H1 (cell line): ENCODE results near the gene WIPF1. TPM values are rescaled to one million over a fixed set of nuclear protein-coding genes. Genes with fewer than 3 reads are reported as not detected.

ENCODE experiments used
- CTCF ChIA-PET: fragments of 300-600 bp; sonication (Branson Sonifier 250); formaldehyde crosslinking; loops from one replicate; lab custom pipeline; 2021; ENCODE audit not compliant: partially characterized antibody; lab: Charles Lee
- POLR2A ChIA-PET: fragments of 300-600 bp; sonication (Branson Sonifier 250); formaldehyde crosslinking; loops from one replicate; lab custom pipeline; 2021; ENCODE audit warnings: inconsistent platforms; ENCODE audit not compliant: partially characterized antibody; lab: Charles Lee
- DNase-seq, 2 experiments: peaks; one replicate each; pipeline versions ENCODE4 v3.0.0 to v3.0.0-alpha.2; 2010 to 2022; ENCODE audit warnings: low spot score in 2 of 2, low read depth in 1 of 2, mixed read lengths in 1 of 2
- FAIRE-seq: peaks from 2 replicates; lab custom pipeline; 2011; peaks lifted over from hg19 to GRCh38; lab: Jason Lieb, UNC
- H2AFZ ChIP-seq: 2 replicates; pipeline ENCODE4 v1.8.1; 2012; ENCODE audit warnings: low read length, inconsistent platforms
- H2AK5ac ChIP-seq: 2 replicates; pipeline ENCODE4 v1.6.1; 2013; ENCODE audit warnings: low read depth, low read length
- H2BK120ac ChIP-seq: replicated peaks from 2 replicates; pipeline ENCODE3; 2013; ENCODE audit warnings: low read depth, low read length, inconsistent platforms
- H2BK12ac ChIP-seq: 2 replicates; pipeline ENCODE4 v1.6.1; 2013; ENCODE audit warnings: low read depth, low read length
- H2BK15ac ChIP-seq: 2 replicates; pipeline ENCODE4 v1.6.1; 2013; ENCODE audit warnings: low read length
- H2BK20ac ChIP-seq: 2 replicates; pipeline ENCODE4 v1.6.1; 2013; ENCODE audit warnings: low read length
- H2BK5ac ChIP-seq: 2 replicates; pipeline ENCODE4 v1.6.1; 2013; ENCODE audit warnings: low read depth, low read length
- H3K14ac ChIP-seq: 2 replicates; pipeline ENCODE4 v1.6.1; 2013; ENCODE audit warnings: inconsistent platforms; ENCODE audit not compliant: insufficient read length
- H3K18ac ChIP-seq: 2 replicates; pipeline ENCODE4 v1.6.1; 2013; ENCODE audit warnings: low read length; ENCODE audit errors: extremely low read depth
- H3K23ac ChIP-seq: 2 replicates; pipeline ENCODE4 v1.6.1; 2013; ENCODE audit warnings: inconsistent platforms; ENCODE audit not compliant: insufficient read length
- H3K23me2 ChIP-seq: 2 replicates; pipeline ENCODE4 v1.6.1; 2013; ENCODE audit warnings: low read depth, low read length
- H3K27ac ChIP-seq: 2 replicates; pipeline ENCODE4 v1.6.1; 2011; ENCODE audit warnings: low read depth, low read length, inconsistent platforms
- H3K27me3 ChIP-seq, 4 experiments: replicated peaks in 1 of 4; 1 replicate in 1 of 4; 2 replicates in 3 of 4; pipeline versions ENCODE4 v1.6.1 to v1.8.1; 2011 to 2013; ENCODE audit warnings: low read length in 3 of 4, mild to moderate bottlenecking in 3 of 4, inconsistent platforms in 2 of 4, mixed read lengths in 2 of 4, moderate library complexity in 1 of 4; ENCODE audit not compliant: control insufficient read depth in 3 of 4, insufficient read depth in 3 of 4; ENCODE audit errors: extremely low read depth in 1 of 4
- H3K36me3 ChIP-seq, 4 experiments: 2 replicates each; pipeline versions ENCODE4 v1.6.1 to v1.8.1; 2011 to 2013; ENCODE audit warnings: mild to moderate bottlenecking in 4 of 4, low read length in 3 of 4, moderate library complexity in 2 of 4, control low read depth in 1 of 4, inconsistent platforms in 1 of 4; ENCODE audit not compliant: insufficient read depth in 4 of 4, control insufficient read depth in 2 of 4
- H3K4ac ChIP-seq: replicated peaks from 2 replicates; pipeline ENCODE3; 2013; ENCODE audit warnings: low read length, low read depth, mixed read lengths, inconsistent platforms; ENCODE audit not compliant: insufficient read length
- H3K4me1 ChIP-seq, 4 experiments: replicated peaks in 1 of 4; 1 replicate in 1 of 4; 2 replicates in 3 of 4; pipeline versions ENCODE4 v1.6.1 to v1.8.1; 2011 to 2013; ENCODE audit warnings: low read length in 3 of 4, inconsistent platforms in 2 of 4, mixed read lengths in 1 of 4; ENCODE audit not compliant: insufficient read depth in 4 of 4, control insufficient read depth in 3 of 4
- H3K4me2 ChIP-seq, 2 experiments: 2 replicates each; pipeline versions ENCODE4 v1.6.1 to v1.8.1; 2011 to 2013; ENCODE audit warnings: low read depth in 2 of 2, low read length in 2 of 2, control low read depth in 1 of 2, inconsistent platforms in 1 of 2, mild to moderate bottlenecking in 1 of 2; ENCODE audit not compliant: insufficient read depth in 1 of 2
- H3K4me3 ChIP-seq, 4 experiments: fragments of 200-600, 300-600 bp in 1 of 4; sonication (generic), shearing (Covaris generic), sonication (Bioruptor Twin) in 1 of 4; 2 replicates each; pipeline versions ENCODE4 v1.5.1 to v1.8.1; 2011 to 2016; ENCODE audit warnings: low read length in 4 of 4, low read depth in 3 of 4, control low read depth in 2 of 4, inconsistent platforms in 2 of 4, mild to moderate bottlenecking in 2 of 4, mixed read lengths in 1 of 4, moderate library complexity in 1 of 4; ENCODE audit not compliant: insufficient read depth in 2 of 4; ENCODE audit errors: extremely low read depth in 1 of 4
- H3K56ac ChIP-seq: replicated peaks from 2 replicates; pipeline ENCODE3; 2013; ENCODE audit warnings: low read depth, mild to moderate bottlenecking, mixed read lengths, low read length, inconsistent platforms; ENCODE audit not compliant: insufficient read length
- H3K79me1 ChIP-seq: 2 replicates; pipeline ENCODE4 v1.6.1; 2013; ENCODE audit warnings: low read depth, low read length, control low read depth
- H3K79me2 ChIP-seq, 2 experiments: 2 replicates each; pipeline versions ENCODE4 v1.6.1 to v1.8.1; 2012 to 2013; ENCODE audit warnings: low read length in 2 of 2, mild to moderate bottlenecking in 2 of 2, inconsistent platforms in 1 of 2; ENCODE audit not compliant: insufficient read depth in 2 of 2, control insufficient read depth in 1 of 2
- H3K9ac ChIP-seq, 4 experiments: replicated peaks in 1 of 4; 1 replicate in 1 of 4; 2 replicates in 3 of 4; pipeline versions ENCODE4 v1.6.1 to v1.8.1; 2011 to 2013; ENCODE audit warnings: low read depth in 3 of 4, low read length in 3 of 4, control low read depth in 2 of 4, mild to moderate bottlenecking in 2 of 4, moderate library complexity in 2 of 4, inconsistent platforms in 1 of 4; ENCODE audit errors: extremely low read depth in 1 of 4
- H3K9me3 ChIP-seq, 2 experiments: 2 replicates each; pipeline versions ENCODE4 v1.6.1 to v1.8.1; 2012 to 2013; ENCODE audit warnings: mild to moderate bottlenecking in 2 of 2, moderate library complexity in 2 of 2, control low read depth in 1 of 2, inconsistent platforms in 1 of 2, low read depth in 1 of 2, low read length in 1 of 2, mixed read lengths in 1 of 2; ENCODE audit not compliant: insufficient read depth in 2 of 2
- H4K20me1 ChIP-seq, 2 experiments: replicated peaks in 1 of 2; 2 replicates each; pipeline versions ENCODE3 to v1.8.1; 2011 to 2013; ENCODE audit warnings: inconsistent platforms in 2 of 2, low read length in 2 of 2, mild to moderate bottlenecking in 1 of 2; ENCODE audit not compliant: insufficient read depth in 2 of 2, control insufficient read depth in 1 of 2
- H4K5ac ChIP-seq: 2 replicates; pipeline ENCODE4 v1.6.1; 2013; ENCODE audit warnings: low read length, low read depth, mixed read lengths, inconsistent platforms; ENCODE audit not compliant: insufficient read length
- H4K8ac ChIP-seq: 2 replicates; pipeline ENCODE4 v1.8.0; 2013; ENCODE audit warnings: mild to moderate bottlenecking, moderate library complexity, low read length, inconsistent platforms; ENCODE audit not compliant: insufficient read depth; ENCODE audit errors: extremely low read depth
- H4K91ac ChIP-seq: replicated peaks from 2 replicates; pipeline ENCODE3; 2013; ENCODE audit warnings: low read length, mixed read lengths, inconsistent platforms; ENCODE audit not compliant: insufficient read length
- BRCA1 ChIP-seq: IDR thresholded peaks from 2 replicates; pipeline ENCODE4 v1.6.1; 2012; ENCODE audit warnings: low read depth, low read length, improper control_type of control experiment
- EGR1 ChIP-seq: IDR thresholded peaks from 2 replicates; pipeline ENCODE4 v1.6.1; 2011; ENCODE audit warnings: low read depth, low read length, borderline replicate concordance
- GTF2F1 ChIP-seq: IDR thresholded peaks from 2 replicates; pipeline ENCODE4 v1.6.1; 2012; ENCODE audit warnings: low read depth, low read length, improper control_type of control experiment, borderline replicate concordance
- JUN ChIP-seq: IDR thresholded peaks from 2 replicates; pipeline ENCODE4 v1.6.1; 2011; ENCODE audit warnings: low read depth, mild to moderate bottlenecking, improper control_type of control experiment, low read length
- RNF2 ChIP-seq: fragments of 200-900, 300-1000 bp; sonication (generic); IDR thresholded peaks from 2 replicates; pipeline ENCODE4 v1.7.1; 2016; ENCODE audit warnings: borderline replicate concordance, low read depth, mild to moderate bottlenecking, antibody characterized with exemption, low read length; ENCODE audit not compliant: poor library complexity, severe bottlenecking; ENCODE audit errors: missing control alignments
- SIX5 ChIP-seq: IDR thresholded peaks from 2 replicates; pipeline ENCODE4 v1.6.1; 2011; ENCODE audit warnings: mild to moderate bottlenecking, low read depth, low read length
- SP2 ChIP-seq: IDR thresholded peaks from 2 replicates; pipeline ENCODE4 v1.6.1; 2012; ENCODE audit warnings: mild to moderate bottlenecking, low read length, inconsistent platforms
- polyA plus RNA-seq, 7 experiments: library from polyadenylated mRNA; depleted of rRNA in 3 of 7; stranded (reverse) in 5 of 7; unstranded in 2 of 7; fragments of >200 nt in 5 of 7; fragments of 200-250 nt in 2 of 7; gene quantifications; 1 replicate in 5 of 7; 2 replicates in 1 of 7; 4 replicates in 1 of 7; pipeline versions ENCODE4 v1.2.1 to v1.2.3, GENCODE V29; 2011 to 2013; ENCODE audit warnings: missing spikeins in 2 of 7, mixed read lengths in 2 of 7
- total RNA-seq: library from RNA; stranded (reverse); fragmentation: NEBNext Ultra II Directional; extraction: Animal tissue kit (Norgen Biotek cat#: 25700); gene quantifications from 2 replicates; pipeline ENCODE4 v1.2.1, GENCODE V29; 2021
- TF ChIP-seq, protein P1 (sequence below), 3 experiments: IDR thresholded peaks; 1 replicate in 2 of 3; 2 replicates in 1 of 3; pipeline versions ENCODE4 v1.5.1 to v1.6.1; 2011; ENCODE audit warnings: low read length in 3 of 3, mild to moderate bottlenecking in 3 of 3, inconsistent platforms in 2 of 3, low read depth in 1 of 3, moderate library complexity in 1 of 3; ENCODE audit not compliant: insufficient read depth in 1 of 3; ENCODE audit errors: control extremely low read depth in 1 of 3

The WIPF1 gene
- total and polyA plus RNA-seq, 2 of the 8 experiments (the other 6 are each of a cell fraction or from before 2014, with no cell fraction given) = 4.7 to 5.2 TPM

DNA sequence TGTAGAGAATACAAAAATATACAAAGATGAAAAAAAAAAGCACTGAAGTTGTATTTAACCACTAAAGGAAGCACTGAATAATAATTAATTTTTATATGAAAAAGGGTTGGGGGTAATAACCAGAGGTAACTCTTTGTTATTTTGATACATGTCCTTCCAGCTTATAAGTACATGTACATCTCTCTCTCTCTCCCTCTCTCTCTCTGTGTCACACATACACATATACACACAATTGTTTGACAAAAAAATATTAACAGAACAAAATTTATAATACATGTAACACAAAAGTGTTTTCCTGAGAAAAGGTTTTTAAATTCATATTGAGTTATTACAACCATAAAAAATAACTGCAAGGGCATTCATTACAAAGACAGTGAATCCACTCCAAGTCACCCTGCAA, 4.6 kb downstream of the WIPF1 start:
- no peak overlapping the region for H3K27ac ChIP-seq
- no peaks in the 10 kb centered on the region for H3K27me3 ChIP-seq
- H3K79me2 ChIP-seq = no peaks in the 10 kb centered on the region
- H3K18ac ChIP-seq = no peak overlapping the region
- no peak overlapping the region for H2BK20ac ChIP-seq
- no peak overlapping the region for H3K4me2 ChIP-seq
- no peak overlapping the region for H3K9ac ChIP-seq
- FAIRE-seq (no peak), DNase-seq (no peak)
- no peak overlapping the region for H3K23ac ChIP-seq
- ChIA-PET POLR2A (no interaction called here), CTCF (interaction anchor here (0.8 to 1.9 kb wide), 3 partner anchors 10 to 130 kb away, joined by 3 to 6 read pairs (median 3); no protein-coding TSS in a partner anchor)
- H2BK5ac ChIP-seq = no peak overlapping the region
- no peaks in the 10 kb centered on the region for H3K79me1 ChIP-seq
- no peak overlapping the region for H3K56ac ChIP-seq
- no peak overlapping the region for H3K4ac ChIP-seq
- H3K36me3 ChIP-seq = no peaks in the 10 kb centered on the region; a peak in 1 of 8 replicates
- H4K91ac ChIP-seq = no peak overlapping the region
- no peak overlapping the region for H4K5ac ChIP-seq
- H3K23me2 ChIP-seq = no peaks in the 10 kb centered on the region
- H3K4me1 ChIP-seq = peaks cover 0 to 5% (median 4%) of the 10 kb centered on the region in 4 experiments; a peak in 3 of 7 replicates
- H2BK15ac ChIP-seq = no peak overlapping the region
- no peak overlapping the region for H3K14ac ChIP-seq
- H2BK12ac ChIP-seq = no peak overlapping the region
- H2BK120ac ChIP-seq = no peak overlapping the region
- H4K20me1 ChIP-seq = no peaks in the 10 kb centered on the region
- H2AFZ ChIP-seq = 0 out of 2 replicates have a peak overlapping the region, but pooled peaks have one; percentile 75
- H2AK5ac ChIP-seq = no peak overlapping the region
- H3K9me3 ChIP-seq = no peaks in the 10 kb centered on the region
- no peak overlapping the region for H3K4me3 ChIP-seq
- H4K8ac ChIP-seq = no peak overlapping the region
- TF ChIP-seq SP2 (no peak), GTF2F1 (no peak), SIX5 (no peak), RNF2 (no peak), EGR1 (no peak), BRCA1 (no peak), JUN (no peak)
- TF ChIP-seq, protein P1, sequence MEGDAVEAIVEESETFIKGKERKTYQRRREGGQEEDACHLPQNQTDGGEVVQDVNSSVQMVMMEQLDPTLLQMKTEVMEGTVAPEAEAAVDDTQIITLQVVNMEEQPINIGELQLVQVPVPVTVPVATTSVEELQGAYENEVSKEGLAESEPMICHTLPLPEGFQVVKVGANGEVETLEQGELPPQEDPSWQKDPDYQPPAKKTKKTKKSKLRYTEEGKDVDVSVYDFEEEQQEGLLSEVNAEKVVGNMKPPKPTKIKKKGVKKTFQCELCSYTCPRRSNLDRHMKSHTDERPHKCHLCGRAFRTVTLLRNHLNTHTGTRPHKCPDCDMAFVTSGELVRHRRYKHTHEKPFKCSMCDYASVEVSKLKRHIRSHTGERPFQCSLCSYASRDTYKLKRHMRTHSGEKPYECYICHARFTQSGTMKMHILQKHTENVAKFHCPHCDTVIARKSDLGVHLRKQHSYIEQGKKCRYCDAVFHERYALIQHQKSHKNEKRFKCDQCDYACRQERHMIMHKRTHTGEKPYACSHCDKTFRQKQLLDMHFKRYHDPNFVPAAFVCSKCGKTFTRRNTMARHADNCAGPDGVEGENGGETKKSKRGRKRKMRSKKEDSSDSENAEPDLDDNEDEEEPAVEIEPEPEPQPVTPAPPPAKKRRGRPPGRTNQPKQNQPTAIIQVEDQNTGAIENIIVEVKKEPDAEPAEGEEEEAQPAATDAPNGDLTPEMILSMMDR (IDR thresholded peaks at IDR 0.05; ENCODE audit: control extremely low read depth in 1 of 3, insufficient read depth in 1 of 3, low read depth in 1 of 3, low read length in 3 of 3) = no peak
